Peyer's patch (tissue), 4 donors: ENCODE measurements around the gene ST7.

Experiments used
- CTCF ChIP-seq, 6 experiments: fragments of 450-650 bp in 4 of 6; fragments of 200-600 bp in 2 of 6; sonication (generic) in 1 of 6; IDR thresholded peaks; one replicate each; pipeline ENCODE4 v1.5.1; 2017 to 2019; ENCODE audit warnings: antibody characterized with exemption in 6 of 6, mild to moderate bottlenecking in 3 of 6, moderate library complexity in 1 of 6
- POLR2A ChIP-seq, 2 donors: fragments of 450-650 bp; IDR thresholded peaks; one replicate each; pipeline ENCODE4 v1.5.1; 2017; ENCODE audit warnings: antibody characterized with exemption in 2 of 2, mild to moderate bottlenecking in 2 of 2, moderate library complexity in 2 of 2

DNA sequence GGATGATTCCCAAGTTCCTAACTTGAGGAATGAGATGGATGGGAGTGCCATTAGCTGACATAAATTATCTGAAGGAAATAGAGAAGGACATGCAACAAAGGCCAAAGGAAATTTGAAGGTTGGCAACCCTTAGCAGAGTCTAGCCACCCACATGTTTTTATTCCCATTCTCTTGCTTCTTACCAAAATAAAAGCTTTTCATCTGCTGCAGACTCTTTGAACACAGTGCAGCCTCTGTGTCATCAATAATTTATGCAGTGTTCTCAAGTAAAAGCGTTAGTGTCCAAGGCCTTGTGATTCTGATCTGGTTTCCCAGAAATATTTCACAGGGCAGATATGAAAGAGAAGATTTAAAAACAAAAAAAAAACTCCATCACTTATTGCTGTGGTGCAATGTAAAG, 98.5 kb downstream of the ST7 start:
- TF ChIP-seq CTCF (IDR thresholded peaks at IDR 0.05) (no peak), POLR2A (IDR thresholded peaks at IDR 0.05) (no peak)
